IPS-15b (cell line): ENCODE measurements around the gene PAK1IP1.
A peak's percentile ranks its signal among the peaks of the same experiment; 100 is the strongest.

Source experiments
- H3K27me3 ChIP-seq: one replicate; pipeline ENCODE4 v1.6.1; 2013; ENCODE audit warnings: low read length; ENCODE audit not compliant: control insufficient read depth, insufficient read depth
- H3K36me3 ChIP-seq: one replicate; pipeline ENCODE4 v1.6.1; 2013; ENCODE audit warnings: low read length; ENCODE audit not compliant: control insufficient read depth, insufficient read depth
- H3K4me1 ChIP-seq: one replicate; pipeline ENCODE4 v1.6.1; 2013; ENCODE audit warnings: mild to moderate bottlenecking, low read length; ENCODE audit not compliant: control insufficient read depth, insufficient read depth
- H3K4me3 ChIP-seq: one replicate; pipeline ENCODE4 v1.5.1; 2013; ENCODE audit warnings: low read depth, low read length
- H3K9ac ChIP-seq: one replicate; pipeline ENCODE4 v1.6.1; 2013; ENCODE audit warnings: low read depth, mild to moderate bottlenecking, low read length
- H3K9me3 ChIP-seq: one replicate; pipeline ENCODE4 v1.6.1; 2013; ENCODE audit warnings: mild to moderate bottlenecking, low read length; ENCODE audit not compliant: control insufficient read depth, insufficient read depth

PAK1IP1 gene

GRCh38 chr6:10678456-10678855 lies 16.3 kb upstream of the PAK1IP1 start:
- Histone ChIP-seq H3K36me3 (no peaks in the 10 kb centered on the region), H3K27me3 (no peaks in the 10 kb centered on the region), H3K4me3 (no peak overlapping the region)

GRCh38 chr6:10681795-10682194 lies 13.0 kb upstream of the PAK1IP1 start:
- no peaks in the 10 kb centered on the region for H3K4me1 ChIP-seq
- no peaks in the 10 kb centered on the region for H3K27me3 ChIP-seq
- no peaks in the 10 kb centered on the region for H3K9me3 ChIP-seq
- no peaks in the 10 kb centered on the region for H3K36me3 ChIP-seq
- no peak overlapping the region for H3K9ac ChIP-seq
- no peak overlapping the region for H3K4me3 ChIP-seq

More at GRCh38 chr6:10678456-10678855, 16.3 kb upstream of the PAK1IP1 start:
- H3K4me1 ChIP-seq, result no peaks in the 10 kb centered on the region
- H3K9me3 ChIP-seq, result no peaks in the 10 kb centered on the region
- H3K9ac ChIP-seq, result no peak overlapping the region

GRCh38 chr6:10682355-10682988 lies 12.3 kb upstream of the PAK1IP1 start:
- Histone ChIP-seq H3K4me3 (no peak overlapping the region), H3K36me3 (no peaks in the 10 kb centered on the region), H3K9ac (no peak overlapping the region), H3K4me1 (no peaks in the 10 kb centered on the region), H3K27me3 (no peaks in the 10 kb centered on the region), H3K9me3 (no peaks in the 10 kb centered on the region)

- peaks cover 3% of the 10 kb centered on the region for H3K4me1 ChIP-seq
- no peaks in the 10 kb centered on the region for H3K27me3 ChIP-seq
- H3K9me3 ChIP-seq, result no peaks in the 10 kb centered on the region
- H3K4me3 ChIP-seq, result no peak overlapping the region
- H3K9ac ChIP-seq, result no peak overlapping the region
- H3K36me3 ChIP-seq, result no peaks in the 10 kb centered on the region
These were observed 10.2 kb upstream of the PAK1IP1 start for GRCh38 chr6:10684618-10685017.

GRCh38 chr6:10685092-10685915 lies 9.5 kb upstream of the PAK1IP1 start:
- no peak overlapping the region for H3K9ac ChIP-seq
- no peaks in the 10 kb centered on the region for H3K27me3 ChIP-seq
- no peaks in the 10 kb centered on the region for H3K36me3 ChIP-seq
- H3K4me1 ChIP-seq, result peaks cover 3% of the 10 kb centered on the region
- no peaks in the 10 kb centered on the region for H3K9me3 ChIP-seq
- no peak overlapping the region for H3K4me3 ChIP-seq

GRCh38 chr6:10686901-10687300 lies 7.9 kb upstream of the PAK1IP1 start:
- Histone ChIP-seq H3K36me3 (no peaks in the 10 kb centered on the region), H3K27me3 (no peaks in the 10 kb centered on the region), H3K4me3 (no peak overlapping the region), H3K4me1 (peaks cover 3% of the 10 kb centered on the region), H3K9me3 (no peaks in the 10 kb centered on the region), H3K9ac (no peak overlapping the region)

- Histone ChIP-seq H3K4me1 (peaks cover 3% of the 10 kb centered on the region), H3K9me3 (no peaks in the 10 kb centered on the region), H3K9ac (no peak overlapping the region), H3K4me3 (no peak overlapping the region), H3K27me3 (no peaks in the 10 kb centered on the region), H3K36me3 (no peaks in the 10 kb centered on the region)
These were observed 7.2 kb upstream of the PAK1IP1 start for GRCh38 chr6:10687582-10687981.

- Histone ChIP-seq H3K27me3 (no peaks in the 10 kb centered on the region), H3K36me3 (no peaks in the 10 kb centered on the region), H3K9ac (no peak overlapping the region), H3K4me1 (peaks cover 7% of the 10 kb centered on the region), H3K9me3 (no peaks in the 10 kb centered on the region), H3K4me3 (no peak overlapping the region)
These were observed 3.9 kb upstream of the PAK1IP1 start for GRCh38 chr6:10690651-10691445.

GRCh38 chr6:10692965-10693538 lies 1.7 kb upstream of the PAK1IP1 start:
- Histone ChIP-seq H3K36me3 (no peaks in the 10 kb centered on the region), H3K9ac (no peak overlapping the region), H3K4me3 (peak overlapping the region; percentile 99), H3K27me3 (no peaks in the 10 kb centered on the region), H3K4me1 (peaks cover 7% of the 10 kb centered on the region), H3K9me3 (no peaks in the 10 kb centered on the region)

GRCh38 chr6:10695086-10695657 lies 400 bp downstream of the PAK1IP1 start:
- no peaks in the 10 kb centered on the region for H3K27me3 ChIP-seq
- H3K9ac ChIP-seq, result peak overlapping the region; percentile 80
- H3K36me3 ChIP-seq, result peaks cover 4% of the 10 kb centered on the region
- no peaks in the 10 kb centered on the region for H3K9me3 ChIP-seq
- H3K4me1 ChIP-seq, result peaks cover 7% of the 10 kb centered on the region
- peak overlapping the region; percentile 99 for H3K4me3 ChIP-seq

GRCh38 chr6:10696655-10697054 lies 1.9 kb downstream of the PAK1IP1 start:
- H3K4me1 ChIP-seq, result peaks cover 7% of the 10 kb centered on the region
- no peaks in the 10 kb centered on the region for H3K27me3 ChIP-seq
- no peak overlapping the region for H3K4me3 ChIP-seq
- H3K36me3 ChIP-seq, result peaks cover 9% of the 10 kb centered on the region
- H3K9ac ChIP-seq, result no peak overlapping the region
- no peaks in the 10 kb centered on the region for H3K9me3 ChIP-seq
